Activated T-helper 2 cell treated with anti-CD3 and anti-CD28 coated beads, Interferon-gamma antibody, Interleukin-2, Interleukin-4, amounts not matched to agents 10 μg/mL and 5 μg/mL and 100 μg/mL, durations not matched to agents 14 hours and 24 hours and 36 hours (primary cell): ENCODE measurements around the gene UTS2B. TPM values are rescaled to one million over a fixed set of nuclear protein-coding genes. Genes with fewer than 3 reads are reported as not detected.
A peak's percentile ranks its signal among the peaks of the same experiment; 100 is the strongest.

Experiments
- DNase-seq: peaks from one replicate; pipeline ENCODE4 v3.0.0; 2021; ENCODE audit warnings: low spot score
- H3K27ac Mint-ChIP-seq: one replicate; pipeline ENCODE4 v1.8.0; 2021; ENCODE audit warnings: mixed read lengths
- H3K27me3 Mint-ChIP-seq: one replicate; pipeline ENCODE4 v1.8.0; 2021; ENCODE audit warnings: low read depth, mixed read lengths
- H3K36me3 Mint-ChIP-seq: one replicate; pipeline ENCODE4 v1.8.0; 2021; ENCODE audit warnings: low read depth, mixed read lengths
- H3K4me1 Mint-ChIP-seq: one replicate; pipeline ENCODE4 v1.8.0; 2021; ENCODE audit warnings: low read depth, mixed read lengths
- H3K4me3 Mint-ChIP-seq: one replicate; pipeline ENCODE4 v1.8.0; 2021; ENCODE audit warnings: low read depth, mild to moderate bottlenecking, moderate library complexity, mixed read lengths
- H3K9me3 Mint-ChIP-seq: one replicate; pipeline ENCODE4 v1.8.0; 2021; ENCODE audit warnings: mixed read lengths
- intact Hi-C: fragments of 100-400 bp; cut with micrococcal nuclease; formaldehyde crosslinking; loops from one replicate; pipeline ENCODE4 v1.15.1; 2023
- total RNA-seq: library from RNA; stranded (reverse); gene quantifications from 2 replicates; pipeline ENCODE4 v1.2.3, GENCODE V29; 2022

The UTS2B gene
- total RNA-seq, 1 donor from 2014 or later = 0.37 TPM

DNA sequence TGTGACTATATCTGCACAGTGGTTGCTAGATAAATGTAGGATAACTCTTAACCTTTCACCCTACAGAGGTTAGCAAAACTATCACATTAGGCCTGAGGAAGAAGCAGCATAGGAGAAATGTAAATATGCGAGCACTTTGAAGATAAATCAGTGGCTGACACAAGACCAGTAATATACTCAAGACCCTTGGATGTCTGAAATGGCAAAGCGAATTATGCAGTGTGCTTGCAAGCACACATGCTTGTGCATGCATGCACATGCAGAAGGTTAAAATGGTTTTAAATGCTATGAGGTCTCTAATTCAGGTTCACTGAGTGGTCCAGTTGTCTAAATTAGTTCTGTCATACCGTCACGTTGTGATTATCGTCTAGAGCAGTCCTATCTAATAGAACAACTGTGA lies 13.6 kb upstream of the UTS2B start:
- Mint-ChIP-seq H3K27ac (no peak overlapping the region), H3K27me3 (no peaks in the 10 kb centered on the region), H3K4me3 (no peak overlapping the region), H3K9me3 (no peaks in the 10 kb centered on the region), H3K4me1 (peaks cover 20% of the 10 kb centered on the region), H3K36me3 (no peaks in the 10 kb centered on the region)
- no peak for DNase-seq
- intact Hi-C loops = no loop called here

DNA sequence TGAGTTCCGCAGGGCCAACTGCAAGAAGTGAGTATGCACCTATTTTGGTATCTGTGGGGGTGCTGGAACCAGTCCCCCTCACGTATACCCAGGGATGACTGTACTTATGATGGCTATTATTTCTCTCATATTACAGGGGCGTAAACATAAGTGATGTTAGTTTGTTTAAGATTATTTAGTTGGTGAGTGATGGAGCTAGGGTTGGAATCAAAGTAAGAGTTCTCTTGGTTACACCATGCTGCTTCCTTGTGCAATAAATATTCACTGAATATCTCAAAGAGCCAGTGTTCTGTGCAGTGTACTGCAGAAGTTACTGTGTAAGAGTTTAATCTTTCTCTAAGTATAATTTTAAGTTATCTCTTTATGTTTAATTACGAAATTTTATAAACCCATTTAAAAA lies 12.8 kb upstream of the UTS2B start:
- no peak overlapping the region for H3K27ac Mint-ChIP-seq
- H3K27me3 Mint-ChIP-seq = no peaks in the 10 kb centered on the region
- intact Hi-C loops = no loop called here
- H3K36me3 Mint-ChIP-seq = no peaks in the 10 kb centered on the region
- no peaks in the 10 kb centered on the region for H3K9me3 Mint-ChIP-seq
- no peak overlapping the region for H3K4me3 Mint-ChIP-seq
- peaks cover 24% of the 10 kb centered on the region for H3K4me1 Mint-ChIP-seq
- no peak for DNase-seq

DNA sequence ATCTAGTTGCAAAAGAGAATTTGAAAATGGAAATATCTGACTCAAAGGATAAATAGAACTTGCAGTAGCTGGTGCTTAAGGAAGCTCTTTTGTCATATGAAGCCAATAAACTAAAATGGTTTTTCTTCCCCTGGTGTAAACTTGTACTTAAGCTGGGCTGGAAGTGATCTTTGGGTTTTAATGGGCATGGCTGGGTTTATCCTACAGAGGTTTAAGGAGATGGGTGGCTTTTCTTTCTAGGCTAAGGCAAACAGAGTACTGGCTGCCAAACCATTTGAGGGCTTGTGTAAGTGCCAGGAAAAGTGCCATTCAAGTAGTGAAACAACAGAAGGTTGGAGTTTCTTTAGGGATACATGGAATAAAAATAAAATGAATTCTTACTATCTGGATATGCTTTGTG lies 12.1 kb upstream of the UTS2B start:
- peaks cover 29% of the 10 kb centered on the region for H3K4me1 Mint-ChIP-seq
- H3K36me3 Mint-ChIP-seq = no peaks in the 10 kb centered on the region
- no peak overlapping the region for H3K27ac Mint-ChIP-seq
- no peak overlapping the region for H3K4me3 Mint-ChIP-seq
- no peaks in the 10 kb centered on the region for H3K27me3 Mint-ChIP-seq
- no peak for DNase-seq
- no peaks in the 10 kb centered on the region for H3K9me3 Mint-ChIP-seq
- intact Hi-C loops = no loop called here

DNA sequence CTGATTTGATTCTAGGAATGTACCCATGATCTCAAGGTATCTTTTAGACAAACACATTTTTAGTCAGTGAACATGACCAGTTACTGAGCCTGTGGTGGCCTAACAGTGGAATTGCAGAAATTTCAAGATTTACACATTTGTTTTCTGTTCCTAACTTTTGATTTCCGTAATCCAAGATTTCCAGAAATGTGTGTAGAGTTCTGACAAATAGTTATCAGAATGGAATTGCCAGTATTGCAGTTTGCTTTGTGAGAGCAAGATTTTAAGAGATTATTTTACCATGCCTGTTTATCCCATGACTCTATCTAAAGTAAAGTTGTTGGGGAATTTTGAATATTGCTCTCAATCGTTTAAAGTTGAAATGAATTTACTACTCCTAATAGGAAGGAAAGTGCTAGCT lies 11.7 kb upstream of the UTS2B start:
- H3K9me3 Mint-ChIP-seq = no peaks in the 10 kb centered on the region
- intact Hi-C loops = no loop called here
- no peaks in the 10 kb centered on the region for H3K36me3 Mint-ChIP-seq
- peaks cover 29% of the 10 kb centered on the region for H3K4me1 Mint-ChIP-seq
- no peaks in the 10 kb centered on the region for H3K27me3 Mint-ChIP-seq
- DNase-seq = no peak
- H3K27ac Mint-ChIP-seq = no peak overlapping the region
- no peak overlapping the region for H3K4me3 Mint-ChIP-seq

DNA sequence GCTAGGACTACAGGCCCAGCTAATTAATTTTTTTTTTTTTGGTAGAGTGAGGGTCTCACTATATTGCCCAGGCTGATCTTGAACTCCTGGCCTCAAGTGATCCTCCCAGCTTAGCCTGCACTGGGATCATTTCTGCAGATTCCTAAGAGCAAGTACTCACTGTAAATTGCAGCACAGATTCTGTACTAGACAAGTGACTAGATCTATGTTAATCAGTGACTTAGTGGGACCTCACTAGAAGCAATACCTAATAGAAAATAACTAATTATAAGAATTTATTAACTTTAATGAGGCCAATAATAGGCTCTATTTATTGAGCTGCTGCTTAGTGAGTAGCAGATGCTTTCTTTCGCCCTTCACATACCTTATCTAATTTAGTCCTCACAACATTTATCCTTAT lies 10.6 kb upstream of the UTS2B start:
- Mint-ChIP-seq H3K4me1 (peaks cover 34% of the 10 kb centered on the region), H3K27ac (no peak overlapping the region), H3K27me3 (no peaks in the 10 kb centered on the region), H3K4me3 (no peak overlapping the region), H3K36me3 (no peaks in the 10 kb centered on the region), H3K9me3 (no peaks in the 10 kb centered on the region)
- DNase-seq = no peak
- intact Hi-C loops = no loop called here

DNA sequence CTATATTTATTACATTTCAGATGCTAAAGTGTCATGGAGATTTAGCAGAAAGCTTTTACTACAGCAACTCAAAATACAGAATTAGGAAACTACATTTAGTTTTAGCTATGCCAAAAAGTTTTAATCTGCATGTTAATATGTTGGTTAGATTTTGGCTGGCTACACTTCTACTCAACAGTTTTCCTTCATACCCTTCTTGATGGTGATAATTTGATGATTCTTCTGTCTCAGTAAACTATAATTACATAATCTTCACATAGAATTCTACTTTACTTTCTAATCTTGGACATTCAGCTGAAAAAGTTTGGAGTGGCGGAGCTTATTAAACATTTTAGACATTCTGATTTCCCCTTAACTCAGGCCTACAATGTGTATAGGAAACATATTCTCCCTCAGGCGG lies 10.0 kb upstream of the UTS2B start:
- Mint-ChIP-seq H3K9me3 (no peaks in the 10 kb centered on the region), H3K36me3 (no peaks in the 10 kb centered on the region), H3K27ac (no peak overlapping the region), H3K4me1 (peaks cover 33% of the 10 kb centered on the region), H3K27me3 (no peaks in the 10 kb centered on the region), H3K4me3 (no peak overlapping the region)
- intact Hi-C loops = no loop called here
- no peak for DNase-seq

DNA sequence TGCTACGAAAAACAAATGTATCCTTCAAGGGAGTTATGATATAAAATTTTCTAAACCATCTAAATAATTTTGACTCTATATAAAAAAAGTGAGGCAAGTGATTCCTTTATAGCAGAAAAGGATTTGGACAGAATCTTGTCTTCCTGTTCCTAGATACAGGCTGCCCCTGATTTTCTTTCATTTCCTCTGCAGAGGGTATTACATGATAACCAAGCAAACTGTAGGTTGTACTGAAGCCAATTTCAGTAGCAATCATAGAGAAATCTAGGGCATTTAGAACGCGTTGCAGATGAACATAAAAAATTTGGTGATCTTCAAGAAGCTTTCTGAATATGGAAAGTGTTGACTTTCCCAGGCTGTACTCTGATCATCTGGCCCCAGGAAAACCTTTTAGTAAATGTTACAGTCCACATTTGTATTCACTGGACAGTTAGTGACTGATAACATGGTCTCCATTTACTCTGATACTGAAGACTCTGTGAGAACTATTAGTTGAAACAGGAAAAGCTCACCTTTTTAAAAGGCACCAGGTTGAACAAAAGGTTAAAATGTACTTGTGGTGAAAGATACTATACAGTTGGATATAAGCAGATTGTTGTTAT lies 9.1 kb upstream of the UTS2B start:
- H3K9me3 Mint-ChIP-seq = no peaks in the 10 kb centered on the region
- peaks cover 34% of the 10 kb centered on the region for H3K4me1 Mint-ChIP-seq
- no peak for DNase-seq
- no peaks in the 10 kb centered on the region for H3K36me3 Mint-ChIP-seq
- H3K27me3 Mint-ChIP-seq = no peaks in the 10 kb centered on the region
- H3K27ac Mint-ChIP-seq = no peak overlapping the region
- H3K4me3 Mint-ChIP-seq = no peak overlapping the region
- intact Hi-C loops = loop anchor here (5.0 kb wide), 1 partner anchor 38 kb away; no protein-coding TSS in a partner anchor

DNA sequence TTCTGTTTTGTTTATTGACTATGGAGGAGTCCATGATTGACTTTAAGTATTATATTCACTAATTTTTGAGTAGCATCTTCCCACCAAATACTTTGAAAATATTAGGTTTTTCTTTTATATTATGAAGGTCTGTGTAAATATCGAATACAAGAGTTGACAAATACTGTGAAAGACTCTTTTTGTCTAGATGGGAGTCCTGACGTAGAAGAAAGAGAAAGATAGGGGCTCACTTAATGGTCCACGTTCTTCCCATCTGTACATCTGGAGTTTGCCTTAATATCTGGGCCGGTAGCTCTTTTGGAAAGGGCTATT lies 7.8 kb upstream of the UTS2B start:
- Mint-ChIP-seq H3K27ac (peak overlapping the region; percentile 43), H3K27me3 (no peaks in the 10 kb centered on the region), H3K9me3 (no peaks in the 10 kb centered on the region), H3K4me3 (no peak overlapping the region), H3K4me1 (peaks cover 33% of the 10 kb centered on the region), H3K36me3 (no peaks in the 10 kb centered on the region)
- intact Hi-C loops = loop anchor here (5.0 kb wide), 1 partner anchor 39 kb away; no protein-coding TSS in a partner anchor
- no peak for DNase-seq

DNA sequence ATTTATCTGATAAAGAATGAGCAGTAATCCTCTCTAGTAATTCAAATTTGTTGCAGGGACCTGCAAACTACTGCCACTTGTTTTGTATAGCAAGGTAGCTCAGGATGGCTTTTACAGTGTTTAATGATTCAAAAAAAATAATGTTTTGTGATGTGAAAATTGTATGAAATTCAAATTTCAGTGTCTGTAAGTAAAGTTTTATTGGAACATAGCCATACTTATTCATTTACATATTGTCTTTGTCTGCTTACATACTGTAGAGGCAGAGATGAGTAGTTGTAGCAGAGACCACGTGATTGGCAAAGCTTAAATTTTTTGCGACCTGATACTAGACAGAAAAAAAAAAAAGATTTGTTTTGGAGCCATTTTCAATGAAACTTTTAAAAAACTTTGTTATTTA lies 6.5 kb upstream of the UTS2B start:
- peaks cover 36% of the 10 kb centered on the region for H3K4me1 Mint-ChIP-seq
- peaks cover 3% of the 10 kb centered on the region for H3K27me3 Mint-ChIP-seq
- DNase-seq = no peak
- no peak overlapping the region for H3K27ac Mint-ChIP-seq
- intact Hi-C loops = loop anchor here (1.0 to 5.0 kb wide), 2 partner anchors 8 to 40 kb away; partner anchors contain the start of gene CCDC50
- H3K9me3 Mint-ChIP-seq = no peaks in the 10 kb centered on the region
- H3K36me3 Mint-ChIP-seq = no peaks in the 10 kb centered on the region
- H3K4me3 Mint-ChIP-seq = no peak overlapping the region

DNA sequence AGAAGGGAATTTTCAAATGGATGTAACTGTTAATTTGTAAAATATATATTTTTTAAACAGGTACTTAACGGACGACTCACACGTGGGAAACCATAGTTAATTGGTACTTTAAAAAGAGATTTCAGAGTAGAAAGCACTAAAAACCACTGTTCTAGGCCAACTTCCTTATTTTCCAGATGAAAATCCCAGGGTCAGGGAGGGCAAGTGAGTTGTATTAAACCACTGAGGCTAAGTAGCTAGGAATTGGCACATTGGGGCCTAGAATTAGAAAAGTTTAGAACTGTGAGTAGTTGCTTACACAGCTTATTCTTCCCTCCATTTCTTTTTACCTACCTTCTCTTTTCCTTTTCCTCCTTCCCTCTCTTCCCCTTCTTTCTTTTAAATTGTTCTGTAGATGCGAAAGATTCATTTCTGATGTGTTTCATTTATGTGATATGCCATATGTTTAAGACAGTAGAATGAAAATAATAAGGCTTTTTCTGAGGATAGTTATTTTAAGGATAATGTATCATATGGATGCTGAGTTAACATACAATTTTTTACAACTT lies 4.1 kb upstream of the UTS2B start:
- H3K27me3 Mint-ChIP-seq = peaks cover 6% of the 10 kb centered on the region
- no peak overlapping the region for H3K4me3 Mint-ChIP-seq
- no peaks in the 10 kb centered on the region for H3K9me3 Mint-ChIP-seq
- peaks cover 47% of the 10 kb centered on the region for H3K4me1 Mint-ChIP-seq
- peaks cover 3% of the 10 kb centered on the region for H3K36me3 Mint-ChIP-seq
- intact Hi-C loops = no loop called here
- no peak for DNase-seq
- H3K27ac Mint-ChIP-seq = peak overlapping the region; percentile 33

DNA sequence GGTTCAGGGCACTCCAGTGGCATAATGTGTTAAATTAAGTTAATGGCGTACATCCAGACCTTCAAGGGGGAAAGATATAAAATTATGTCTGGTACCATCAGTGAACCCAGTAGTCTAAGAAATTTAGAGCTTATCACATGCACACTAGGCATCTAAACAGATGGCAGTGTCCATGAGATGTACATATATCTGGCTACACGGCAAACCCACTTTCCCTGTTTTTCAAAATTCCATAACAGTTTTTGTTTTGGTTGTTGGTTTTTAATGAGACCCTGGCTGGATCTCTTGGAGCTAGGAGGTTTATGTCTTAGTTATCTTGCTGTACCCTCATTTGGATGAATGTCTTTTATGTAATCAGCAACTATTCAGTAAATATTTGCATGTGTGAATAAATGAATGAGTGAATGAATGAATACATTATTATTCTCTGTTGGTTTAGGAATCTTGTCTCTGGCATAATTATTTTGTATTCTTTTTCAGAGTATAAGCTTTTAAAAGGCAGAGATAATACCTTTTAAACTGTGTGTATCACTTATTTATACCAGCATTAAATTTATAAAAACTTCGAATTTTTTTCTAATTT lies 3.1 kb upstream of the UTS2B start:
- no peaks in the 10 kb centered on the region for H3K9me3 Mint-ChIP-seq
- no peak for DNase-seq
- peaks cover 3% of the 10 kb centered on the region for H3K36me3 Mint-ChIP-seq
- H3K4me3 Mint-ChIP-seq = no peak overlapping the region
- peaks cover 45% of the 10 kb centered on the region for H3K4me1 Mint-ChIP-seq
- H3K27ac Mint-ChIP-seq = no peak overlapping the region
- peaks cover 11% of the 10 kb centered on the region for H3K27me3 Mint-ChIP-seq
- intact Hi-C loops = no loop called here

DNA sequence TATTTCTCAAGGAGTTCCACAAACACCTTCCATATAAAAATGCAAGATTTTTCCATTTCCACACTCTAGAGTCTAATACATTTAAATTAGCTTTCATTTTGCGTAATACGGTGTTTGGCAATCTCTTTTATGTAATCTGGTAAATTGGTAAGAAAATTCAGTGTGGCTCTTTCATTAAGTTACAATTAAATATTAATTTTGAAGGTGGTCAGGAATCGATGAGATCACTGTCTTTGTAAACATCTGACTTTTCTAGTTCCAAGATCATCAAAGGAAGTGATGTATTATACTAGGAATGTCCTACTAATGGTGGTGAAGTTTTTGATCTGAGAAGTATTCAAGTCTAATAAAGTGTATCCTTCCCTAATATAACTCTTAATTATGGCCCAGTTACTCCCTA lies 1.1 kb upstream of the UTS2B start:
- H3K4me3 Mint-ChIP-seq = peak overlapping the region; percentile 82

DNA sequence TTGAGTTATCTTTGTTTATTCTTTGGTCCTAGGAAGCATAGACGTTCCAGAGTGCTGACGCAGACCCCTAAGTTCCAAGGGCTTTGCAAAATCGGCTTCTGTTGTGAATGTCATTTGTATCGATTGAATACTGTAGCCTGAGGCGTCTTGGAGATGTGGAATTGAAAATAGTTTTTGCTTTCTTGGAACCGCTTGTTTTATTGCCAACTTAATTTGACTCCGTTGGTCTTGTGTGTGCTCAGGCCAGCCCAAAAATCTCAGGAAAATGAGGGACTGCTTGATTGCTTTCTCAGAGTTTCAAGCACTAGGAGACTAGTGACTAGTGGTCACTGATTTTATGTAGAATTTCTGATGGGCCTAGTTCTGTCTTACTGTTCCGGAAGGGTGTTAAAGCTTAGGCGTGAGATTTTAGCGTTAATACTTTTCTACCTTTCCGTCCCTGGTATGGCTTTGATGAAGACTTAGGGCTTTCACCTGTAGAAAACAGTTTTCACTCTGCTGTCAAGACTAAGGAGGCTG lies 263 bp upstream of the UTS2B start:
- DNase-seq = no peak
- H3K27me3 Mint-ChIP-seq = peaks cover 15% of the 10 kb centered on the region
- intact Hi-C loops = no loop called here
- H3K9me3 Mint-ChIP-seq = no peaks in the 10 kb centered on the region
- peaks cover 34% of the 10 kb centered on the region for H3K4me1 Mint-ChIP-seq
- H3K4me3 Mint-ChIP-seq = peak overlapping the region; percentile 82
- no peak overlapping the region for H3K27ac Mint-ChIP-seq
- peaks cover 3% of the 10 kb centered on the region for H3K36me3 Mint-ChIP-seq

More for the DNA sequence above, 1.1 kb upstream of the UTS2B start:
- Mint-ChIP-seq H3K9me3 (no peaks in the 10 kb centered on the region), H3K27ac (no peak overlapping the region), H3K27me3 (peaks cover 15% of the 10 kb centered on the region), H3K4me1 (peaks cover 36% of the 10 kb centered on the region), H3K36me3 (peaks cover 3% of the 10 kb centered on the region)
- no peak for DNase-seq
- intact Hi-C loops = no loop called here
